K562 (cell line): ENCODE measurements around the gene TPSAB1.

Source experiments
- CHD2 ChIP-seq: IDR thresholded peaks from 2 replicates; pipeline ENCODE4 v1.6.1; 2011; ENCODE audit warnings: low read depth, low read length
- DLX4 ChIP-seq: fragments of 250-450 bp; sonication (Bioruptor Pico); IDR thresholded peaks from 2 replicates; pipeline ENCODE4 v1.6.1; 2021; ENCODE audit warnings: mild to moderate bottlenecking
- NFE2L1 ChIP-seq: fragments of 450-650 bp; IDR thresholded peaks from 2 replicates; pipeline ENCODE4 v1.6.1; 2016; ENCODE audit warnings: missing genetic modification characterization, low read depth, mild to moderate bottlenecking, missing compliant biosample characterization, moderate library complexity, borderline replicate concordance
- PRPF4 ChIP-seq: fragments of 200-400 bp; formaldehyde crosslinking; IDR thresholded peaks from one replicate; pipeline ENCODE4 v1.6.1; 2017; ENCODE audit warnings: low read length, low read depth, mild to moderate bottlenecking; ENCODE audit not compliant: insufficient read depth, poor library complexity, severe bottlenecking
- TAF1 ChIP-seq: IDR thresholded peaks from 2 replicates; pipeline ENCODE4 v1.6.1; 2011; ENCODE audit warnings: mild to moderate bottlenecking, low read length, moderate library complexity; ENCODE audit not compliant: insufficient read depth, control insufficient read depth, severe bottlenecking; ENCODE audit errors: extremely low read depth
- THRA ChIP-seq: fragments of 450-650 bp; IDR thresholded peaks from 2 replicates; pipeline ENCODE4 v1.6.1; 2017; ENCODE audit warnings: mild to moderate bottlenecking, moderate library complexity
- ZNF75A ChIP-seq: fragments of 450-650 bp; formaldehyde crosslinking; IDR thresholded peaks from 2 replicates; pipeline ENCODE4 v1.4.0; 2020; ENCODE audit warnings: mild to moderate bottlenecking

- no peak for TF ChIP-seq PRPF4
- TF ChIP-seq TAF1: no peak
- TF ChIP-seq DLX4 (CRISPR knock-in tag): no peak
- TF ChIP-seq ZNF75A (CRISPR knock-in tag): no peak
- TF ChIP-seq THRA: no peak
- TF ChIP-seq NFE2L1: no peak
- no peak for TF ChIP-seq CHD2
These were observed 31.4 kb upstream of the TPSAB1 start for GRCh38 chr16:1209081-1209480.
